Measurements from ENCODE around the gene ADAMTSL1.

DNA sequence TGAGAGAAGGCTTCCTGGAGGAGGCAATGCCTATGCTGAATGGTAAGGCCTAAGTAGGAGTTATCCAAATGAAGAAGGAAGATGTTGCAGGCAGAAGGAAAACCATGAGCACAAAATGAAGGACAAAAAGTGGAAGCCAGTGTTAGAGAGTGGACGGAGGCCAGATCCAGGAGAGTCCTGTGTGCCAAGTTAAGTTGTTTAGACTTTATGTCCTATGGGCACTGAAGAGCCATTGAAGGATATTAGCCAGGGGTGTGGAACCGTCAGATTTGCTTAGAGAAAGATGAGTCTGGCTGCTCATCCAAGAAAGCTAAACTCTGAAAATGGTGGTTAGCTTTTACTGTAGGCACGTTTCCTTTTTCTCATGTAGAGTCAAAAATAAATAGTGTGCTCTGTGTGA is 254.7 kb downstream of the ADAMTSL1 start:
- TF ChIP-seq POLR2A (IDR thresholded peaks at IDR 0.05; ENCODE audit: insufficient read depth in 1 of 2, low read depth in 2 of 2, low read length in 2 of 2) (no peak), SSRP1 (CRISPR knock-in tag; IDR thresholded peaks at IDR 0.05) (no peak), ARHGAP35 (CRISPR knock-in tag; IDR thresholded peaks at IDR 0.05; ENCODE audit: borderline replicate concordance) (no peak)

Measured in HepG2 (cell line).